ENCODE data around the gene WFIKKN2. TPM values are rescaled to one million over a fixed set of nuclear protein-coding genes. Genes with fewer than 3 reads are reported as not detected.

WFIKKN2 gene
- not detected in 5 replicates for total RNA-seq (2022; extraction: Qiagen RNA extraction; ENCODE audit: low read depth)

GRCh38 chr17:50835301-50836234 lies at the start of gene WFIKKN2:
WFIKKN2 (plus strand) TSS chr17:50835586; CDS start chr17:50835938, 352 bp downstream.

GRCh38 chr17:50866261-50866949 lies 31.0 kb downstream of the WFIKKN2 start, which contains the start of gene TOB1:
TOB1 (minus strand) TSS chr17:50866354; CDS start chr17:50864017, 2,337 bp downstream.

Other genes with a start within 250 kb of the WFIKKN2 start
- gene ABCC3, start 200.7 kb upstream of the WFIKKN2 start, total RNA-seq (2022; extraction: Qiagen RNA extraction; ENCODE audit: low read depth): 122 to 146 TPM (median 140 TPM) in 5 replicates
- gene ANKRD40, start 127.7 kb upstream of the WFIKKN2 start, total RNA-seq (2022; extraction: Qiagen RNA extraction; ENCODE audit: low read depth): 45.5 to 50.9 TPM (median 49.6 TPM) in 5 replicates
- gene LUC7L3, start 116.0 kb upstream of the WFIKKN2 start, total RNA-seq (2022; extraction: Qiagen RNA extraction; ENCODE audit: low read depth): 74.2 to 94.9 TPM (median 85.2 TPM) in 5 replicates
- gene ANKRD40CL, start 68.1 kb upstream of the WFIKKN2 start, total RNA-seq (2022; extraction: Qiagen RNA extraction; ENCODE audit: low read depth): not detected in 5 replicates
- 70.5 to 102 TPM (median 74.8 TPM) in 5 replicates for gene TOB1, start 30.8 kb downstream of the WFIKKN2 start, total RNA-seq (2022; extraction: Qiagen RNA extraction; ENCODE audit: low read depth)

All from A549 treated with DMSO at 1 μM for 4 hours (cell line).